Choroid plexus epithelial cell (primary cell): ENCODE results near the gene TMEM19.
A peak's percentile ranks its signal among the peaks of the same experiment; 100 is the strongest.

Source experiments
- DNase-seq: peaks from one replicate; pipeline ENCODE4 v3.0.0-alpha.2; 2010; ENCODE audit warnings: low read depth
- H3K4me3 ChIP-seq: 2 replicates; pipeline ENCODE4 v1.5.1; 2011; ENCODE audit warnings: low read depth, mild to moderate bottlenecking, control low read depth, low read length, moderate library complexity
- TF ChIP-seq, protein P1 (sequence below): conservative IDR thresholded peaks from 2 replicates; pipeline ENCODE4 v1.5.1; 2011; ENCODE audit warnings: low read depth, mild to moderate bottlenecking, control low read depth, inconsistent platforms, low read length, moderate library complexity

TMEM19 gene

DNA sequence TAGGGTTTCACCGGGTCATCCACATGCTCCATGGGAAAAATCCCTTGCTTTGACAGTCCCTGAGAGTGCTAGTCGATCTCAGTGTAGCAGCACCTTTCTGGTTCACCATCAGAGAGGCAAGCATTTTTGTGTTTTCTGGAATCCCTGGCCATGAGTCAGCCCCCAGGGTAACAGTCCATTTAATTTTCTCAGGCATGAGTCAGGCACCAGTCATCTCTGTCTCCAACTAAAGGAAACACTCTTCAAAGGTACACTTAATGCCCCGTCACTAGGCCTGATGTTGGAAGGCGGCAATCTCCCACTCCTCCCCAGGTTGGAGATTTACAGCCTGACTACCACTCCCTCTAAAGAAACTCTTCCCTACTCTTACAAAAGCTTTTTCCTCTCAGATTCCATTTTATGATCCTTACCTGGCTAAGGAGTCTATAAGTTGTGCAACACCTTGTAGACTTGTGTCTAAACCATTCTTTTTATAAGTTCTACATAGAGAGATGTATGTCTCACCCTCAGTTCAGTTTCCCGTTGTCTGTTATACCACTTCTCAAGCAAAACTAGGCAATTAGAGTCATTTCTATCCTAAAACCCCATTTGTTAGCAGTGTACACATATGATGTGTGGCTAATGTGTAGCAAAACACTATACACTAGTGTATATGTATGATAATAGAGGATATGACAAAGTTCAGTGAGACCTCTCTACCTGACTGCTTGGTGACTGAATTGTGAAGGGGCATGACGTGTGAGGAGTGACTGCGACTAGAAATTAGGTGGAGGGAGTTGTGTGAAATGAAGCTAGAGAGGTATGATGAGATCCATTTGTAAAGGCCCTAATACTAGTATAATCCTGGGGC is 24.6 kb downstream of the TMEM19 start:
- H3K4me3 ChIP-seq, result no peak overlapping the region
- TF ChIP-seq, protein P1, sequence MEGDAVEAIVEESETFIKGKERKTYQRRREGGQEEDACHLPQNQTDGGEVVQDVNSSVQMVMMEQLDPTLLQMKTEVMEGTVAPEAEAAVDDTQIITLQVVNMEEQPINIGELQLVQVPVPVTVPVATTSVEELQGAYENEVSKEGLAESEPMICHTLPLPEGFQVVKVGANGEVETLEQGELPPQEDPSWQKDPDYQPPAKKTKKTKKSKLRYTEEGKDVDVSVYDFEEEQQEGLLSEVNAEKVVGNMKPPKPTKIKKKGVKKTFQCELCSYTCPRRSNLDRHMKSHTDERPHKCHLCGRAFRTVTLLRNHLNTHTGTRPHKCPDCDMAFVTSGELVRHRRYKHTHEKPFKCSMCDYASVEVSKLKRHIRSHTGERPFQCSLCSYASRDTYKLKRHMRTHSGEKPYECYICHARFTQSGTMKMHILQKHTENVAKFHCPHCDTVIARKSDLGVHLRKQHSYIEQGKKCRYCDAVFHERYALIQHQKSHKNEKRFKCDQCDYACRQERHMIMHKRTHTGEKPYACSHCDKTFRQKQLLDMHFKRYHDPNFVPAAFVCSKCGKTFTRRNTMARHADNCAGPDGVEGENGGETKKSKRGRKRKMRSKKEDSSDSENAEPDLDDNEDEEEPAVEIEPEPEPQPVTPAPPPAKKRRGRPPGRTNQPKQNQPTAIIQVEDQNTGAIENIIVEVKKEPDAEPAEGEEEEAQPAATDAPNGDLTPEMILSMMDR, result no peak
- peak; percentile 80 for DNase-seq

DNA sequence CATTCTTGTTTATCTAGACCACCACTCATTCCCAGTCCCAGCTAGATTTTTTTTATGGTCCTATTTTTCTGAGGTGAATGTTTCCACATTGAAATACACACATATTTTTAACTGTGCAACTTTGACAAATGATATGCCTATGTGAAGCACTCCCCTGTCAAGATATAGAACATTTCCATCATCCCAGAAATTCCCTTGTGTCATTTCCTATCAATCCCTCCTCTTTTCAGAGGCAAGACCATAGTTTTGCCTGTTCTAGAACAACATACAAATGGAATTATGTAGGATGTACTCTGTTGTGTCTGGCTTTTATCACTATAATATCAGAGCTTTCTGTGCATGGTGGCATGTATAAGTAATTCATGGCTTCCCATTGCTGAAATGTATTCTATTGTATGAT is 32.7 kb downstream of the TMEM19 start:
- DNase-seq, result no peak
- H3K4me3 ChIP-seq, result no peak overlapping the region
- TF ChIP-seq, protein P1, result no peak

DNA sequence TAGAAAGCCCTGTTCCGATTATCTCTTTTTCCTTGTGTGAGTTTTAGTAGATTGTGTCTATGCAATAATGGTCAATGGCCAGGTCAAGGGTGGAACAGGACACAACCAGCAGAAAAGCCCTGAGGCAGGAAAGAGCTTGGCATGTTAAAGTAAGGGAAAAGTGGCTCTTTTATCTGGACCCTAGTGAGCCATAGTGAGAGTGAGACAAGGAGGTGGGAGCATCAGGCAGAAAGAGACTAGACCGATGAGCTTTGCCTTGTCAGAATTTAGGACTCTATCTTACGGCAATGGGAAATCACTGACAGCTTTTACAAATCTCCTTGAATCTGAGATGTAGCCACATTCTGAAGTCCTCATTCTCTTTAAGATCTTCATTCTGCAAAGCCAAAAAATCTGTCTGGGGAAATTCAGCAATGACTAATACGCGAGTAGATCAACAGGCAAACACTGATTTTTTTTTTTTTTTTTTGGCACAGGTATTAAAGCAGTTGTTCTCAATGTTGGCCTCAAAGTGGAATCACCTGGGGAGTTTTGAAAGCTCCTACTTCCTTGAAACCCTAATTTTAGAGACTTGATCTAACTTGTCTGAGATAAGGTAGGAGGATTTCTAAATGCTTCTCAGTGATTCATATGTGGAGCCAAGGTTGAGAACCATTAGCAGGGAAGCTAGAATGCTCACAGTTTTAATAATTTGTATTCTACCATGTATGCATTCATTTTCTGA is 33.9 kb downstream of the TMEM19 start:
- DNase-seq, result no peak
- H3K4me3 ChIP-seq, result no peak overlapping the region
- TF ChIP-seq, protein P1, result no peak

DNA sequence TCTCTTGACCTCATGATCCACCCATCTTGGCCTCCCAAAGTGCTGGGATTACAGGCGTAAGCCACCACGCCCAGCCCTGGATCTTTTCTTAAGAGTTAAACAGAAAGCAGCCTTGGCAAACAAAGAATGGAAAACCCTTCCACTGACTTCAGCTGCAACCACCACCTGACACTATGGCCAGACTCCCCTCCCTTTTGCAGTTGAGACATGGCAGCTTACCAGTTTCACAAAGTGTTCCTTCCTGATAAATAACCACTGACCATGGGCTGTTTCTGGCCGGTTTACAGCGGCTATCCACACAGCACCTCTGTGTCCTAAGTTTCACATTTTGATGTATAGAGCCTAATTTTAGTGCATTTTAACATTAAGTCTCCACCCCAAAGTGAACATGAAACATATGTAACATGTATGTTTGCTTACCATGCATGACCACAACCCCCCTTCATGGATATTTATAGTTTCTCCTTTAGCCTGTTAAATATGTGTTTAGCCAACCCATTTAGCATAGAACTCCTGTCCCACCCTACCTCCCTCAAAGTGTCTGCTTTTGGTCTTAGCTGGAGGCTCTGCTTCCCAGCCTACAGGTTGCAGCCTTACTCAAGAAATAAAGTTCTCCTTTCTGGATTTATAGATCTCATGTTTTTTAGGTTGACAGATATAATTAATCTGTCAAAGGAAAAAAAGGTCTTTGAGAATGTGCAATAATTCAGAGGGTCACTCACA is 36.1 kb downstream of the TMEM19 start:
- DNase-seq, result no peak
- no peak overlapping the region for H3K4me3 ChIP-seq
- TF ChIP-seq, protein P1, result no peak

DNA sequence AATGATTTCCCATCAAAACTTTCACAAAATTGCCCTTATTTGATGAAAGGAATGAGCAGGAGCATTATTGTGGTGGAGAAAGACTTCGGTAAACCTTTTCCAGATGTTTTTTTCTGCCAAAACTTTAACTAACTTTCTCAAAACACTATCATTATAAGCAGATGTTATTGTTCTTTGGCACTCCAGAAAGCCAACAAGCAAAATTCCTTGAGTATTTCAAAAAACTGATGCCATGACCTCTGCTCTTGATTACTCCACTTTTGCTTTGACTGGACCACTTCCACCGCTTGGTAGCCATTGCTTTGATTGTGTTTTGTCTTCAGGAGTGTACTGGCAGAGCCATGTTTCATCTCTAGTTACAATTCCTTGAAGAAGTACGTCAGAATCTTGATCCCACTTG is 39.1 kb downstream of the TMEM19 start:
- TF ChIP-seq, protein P1, result no peak
- DNase-seq, result no peak

DNA sequence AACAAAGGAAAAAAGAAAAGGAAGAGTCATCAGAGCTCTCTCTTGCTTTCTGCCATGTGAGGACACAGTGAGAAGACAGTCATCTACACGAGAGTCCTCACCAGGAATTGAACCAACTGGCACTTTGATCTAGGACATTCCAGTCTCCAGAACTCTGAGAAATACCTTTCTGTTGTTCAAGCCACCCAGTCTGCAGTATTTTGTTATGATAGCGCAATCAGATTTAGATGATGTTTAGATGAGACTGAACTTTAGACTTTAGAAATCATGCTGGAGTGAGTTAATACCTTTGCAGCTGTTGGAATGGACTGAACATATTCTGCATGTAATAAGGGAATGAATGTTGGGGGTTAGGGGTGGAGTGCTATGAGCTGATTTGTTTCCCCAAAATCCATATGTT is 40.7 kb downstream of the TMEM19 start:
- no peak overlapping the region for H3K4me3 ChIP-seq
- DNase-seq, result no peak
- TF ChIP-seq, protein P1, result no peak

More for the DNA sequence above, 39.1 kb downstream of the TMEM19 start:
- H3K4me3 ChIP-seq, result no peak overlapping the region
